ENCODE results near the gene VWA5B1.
"Not testable (repeated sequence)": the region's sequence is repeated elsewhere in the genome, so short reads cannot be mapped to it uniquely, and the experiment has no call there.

The VWA5B1 gene

DNA sequence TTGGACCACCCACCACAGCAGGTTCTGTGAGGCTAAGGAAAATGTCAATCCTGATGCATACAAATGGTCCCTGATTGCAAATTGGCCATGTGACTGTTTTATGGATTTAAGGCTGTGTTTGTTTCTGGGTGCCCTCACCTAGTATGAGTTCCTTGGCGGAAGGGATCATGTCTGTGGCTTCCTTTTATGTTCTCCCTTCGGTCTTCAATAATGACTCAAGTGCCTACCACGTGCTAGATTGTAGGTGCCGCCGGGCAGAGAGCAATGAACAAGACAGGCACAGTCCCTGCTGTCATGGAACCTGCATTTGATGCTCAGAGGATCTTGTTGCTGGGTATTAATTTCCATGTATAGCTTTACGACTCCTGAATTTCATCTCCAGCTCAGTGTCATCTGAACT is 9.8 kb upstream of the VWA5B1 start:
- DNase-seq (ENCODE audit: low spot score), result no peak

DNA sequence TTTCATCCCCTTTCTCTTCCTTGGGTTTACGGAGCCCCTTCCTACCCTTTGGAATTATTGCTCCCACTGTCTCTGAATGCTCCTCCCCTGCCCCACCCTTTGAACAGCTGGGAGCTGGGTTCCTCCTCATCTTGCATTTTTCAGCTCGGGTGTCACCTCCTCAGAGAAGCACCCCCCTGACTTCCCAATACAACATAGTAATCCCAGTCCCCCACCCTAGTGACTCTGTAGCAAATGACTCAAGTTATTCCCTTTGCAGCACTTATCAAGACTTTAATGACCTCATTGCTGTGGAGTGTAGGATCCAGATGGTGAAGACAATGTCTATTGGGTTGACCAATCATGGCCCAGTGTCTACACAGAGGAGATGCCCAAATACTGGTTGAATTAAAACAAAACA is 8.9 kb upstream of the VWA5B1 start:
- peak; percentile 62 for DNase-seq (ENCODE audit: low spot score)

DNA sequence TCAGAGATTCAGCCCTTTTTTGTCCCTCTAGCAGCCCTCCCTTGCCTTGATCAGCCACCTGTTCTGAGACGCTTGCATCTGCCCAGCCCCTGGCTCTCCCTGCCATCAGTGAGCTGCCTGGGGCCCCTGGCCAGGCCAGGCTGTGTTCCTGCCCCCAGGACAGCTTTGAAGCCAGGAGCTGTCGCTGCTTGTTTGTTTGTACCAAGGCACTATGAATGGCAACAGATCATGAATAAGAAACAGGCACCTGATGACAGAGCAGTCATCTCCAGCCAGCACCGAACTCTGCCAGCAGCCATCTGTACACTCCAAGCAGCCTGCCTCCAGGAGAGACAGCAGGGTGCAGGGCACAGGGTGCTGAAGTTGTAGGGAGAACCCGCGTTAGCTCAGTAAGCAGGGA is 8.1 kb upstream of the VWA5B1 start:
- DNase-seq (ENCODE audit: low spot score), result no peak

DNA sequence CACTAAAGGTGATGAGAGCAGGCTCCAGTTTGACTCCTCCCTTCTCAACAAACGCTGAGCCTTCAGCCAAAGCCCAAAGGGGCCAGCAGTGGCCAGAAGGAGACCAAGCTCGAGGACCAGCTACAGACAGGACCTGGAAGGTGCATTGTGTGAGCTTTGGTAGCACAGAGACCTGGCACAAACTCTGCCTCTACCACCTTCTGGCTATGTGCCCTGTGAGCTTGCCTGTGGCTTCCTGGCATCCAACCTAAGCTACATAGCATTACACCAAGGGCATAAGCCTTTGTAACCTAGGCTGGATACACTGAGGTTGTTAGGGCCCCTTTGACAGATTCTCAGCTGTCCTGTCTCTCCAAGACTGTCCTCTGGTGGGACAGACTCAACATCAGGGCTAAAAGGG is 6.6 kb upstream of the VWA5B1 start:
- no peak for DNase-seq (ENCODE audit: low spot score)

DNA sequence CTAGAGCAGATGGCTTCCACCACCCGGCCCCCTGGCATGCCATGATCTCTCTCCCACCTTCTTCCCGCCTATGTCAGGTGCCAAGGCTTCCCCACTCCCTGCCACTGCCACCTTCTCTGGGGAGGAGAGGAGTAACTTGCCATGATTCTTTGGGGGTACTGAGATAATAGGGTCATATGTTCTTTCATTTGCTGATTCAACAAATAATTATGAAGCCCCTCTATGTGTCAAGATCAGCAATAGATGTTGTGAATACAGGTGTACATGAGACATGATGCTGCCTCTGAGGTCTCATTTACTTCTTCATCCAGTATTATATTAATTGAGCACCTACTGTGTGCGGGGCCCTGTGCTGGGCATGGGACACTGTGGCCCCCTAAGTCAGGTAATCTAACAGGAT is 6.0 kb upstream of the VWA5B1 start:
- DNase-seq (ENCODE audit: low spot score), result no peak

DNA sequence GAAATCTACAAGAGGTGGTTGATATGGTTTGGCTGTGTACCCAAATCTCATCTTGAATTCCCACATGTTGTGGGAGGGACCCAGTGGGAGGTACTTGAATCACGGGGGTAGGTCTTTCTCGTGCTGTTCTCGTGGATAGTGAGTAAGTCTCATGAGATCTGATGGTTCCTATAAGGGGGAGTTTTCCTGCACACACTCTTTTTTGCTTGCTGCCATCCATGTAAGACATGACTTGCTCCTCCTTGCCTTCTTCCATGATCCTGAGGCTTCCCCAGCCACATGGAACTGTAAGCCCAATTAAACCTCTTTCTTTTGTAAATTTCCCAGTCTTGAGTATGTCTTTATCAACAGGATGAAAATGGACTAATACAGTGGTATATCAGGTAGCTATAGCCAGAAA is 5.2 kb upstream of the VWA5B1 start:
- DNase-seq (ENCODE audit: low spot score), result no peak

DNA sequence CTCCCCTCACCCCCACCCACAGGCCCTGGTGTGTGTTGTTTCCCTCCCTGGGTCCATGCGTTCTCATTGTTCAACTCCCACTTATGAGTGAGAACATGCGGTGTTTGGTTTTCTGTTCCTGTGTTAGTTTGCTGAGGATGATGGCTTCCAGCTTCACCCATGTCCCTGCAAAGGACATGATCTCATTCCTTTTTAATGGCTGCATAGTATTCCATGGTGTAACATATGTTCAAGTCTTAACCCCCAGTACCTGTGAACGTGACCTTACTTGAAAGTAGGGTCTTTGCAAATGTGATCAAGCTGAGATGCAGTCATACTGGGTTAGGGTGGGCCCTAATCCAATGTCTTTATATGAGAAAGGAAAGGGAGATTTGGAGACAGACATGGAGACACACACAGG is 3.0 kb upstream of the VWA5B1 start:
- DNase-seq (ENCODE audit: low spot score), result not testable (repeated sequence)

DNA sequence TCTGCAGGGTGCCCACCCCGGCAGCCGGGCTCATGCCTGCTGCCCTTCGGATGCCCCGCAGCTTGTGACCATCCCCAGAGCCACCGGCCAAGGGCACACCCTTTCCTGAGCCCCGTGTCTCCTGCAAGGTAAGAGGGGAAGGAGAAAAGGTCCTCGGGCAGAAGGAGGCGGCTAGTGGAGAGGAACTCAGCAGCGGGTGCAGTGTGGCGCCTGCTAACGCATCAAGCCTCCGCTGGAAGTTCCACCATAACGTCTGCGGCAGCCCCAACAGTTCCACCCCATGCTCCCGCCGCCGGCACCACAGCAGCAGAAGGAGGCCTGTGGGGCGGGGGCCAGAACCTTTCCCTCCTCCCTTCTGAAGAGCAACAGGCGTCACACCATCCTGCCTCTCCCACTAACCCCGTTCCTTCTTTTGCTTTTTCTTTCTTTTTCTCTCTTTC is 990 bp downstream of the VWA5B1 start:
- DNase-seq (ENCODE audit: low spot score), result peak; percentile 29

DNA sequence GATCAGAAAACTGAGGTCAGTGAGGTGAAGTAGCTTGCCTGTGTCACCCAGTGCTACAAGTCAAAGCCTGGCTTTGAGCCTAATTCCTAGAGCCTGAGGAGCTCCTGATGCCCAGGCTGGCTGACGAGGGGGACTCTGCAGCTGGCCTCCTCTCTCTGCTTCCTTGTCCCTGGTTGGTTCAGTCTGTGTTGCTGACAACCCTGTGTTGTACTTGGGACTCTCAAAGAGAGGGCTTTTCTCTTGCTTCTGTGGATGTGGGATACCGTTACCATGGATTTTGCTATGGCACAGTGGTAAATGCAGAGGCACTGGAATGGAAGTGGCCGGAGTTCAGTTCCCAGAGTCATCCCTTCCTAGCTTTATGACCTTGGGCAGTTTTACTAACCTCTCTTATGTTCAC is 8.0 kb downstream of the VWA5B1 start:
- DNase-seq (ENCODE audit: low spot score), result no peak

DNA sequence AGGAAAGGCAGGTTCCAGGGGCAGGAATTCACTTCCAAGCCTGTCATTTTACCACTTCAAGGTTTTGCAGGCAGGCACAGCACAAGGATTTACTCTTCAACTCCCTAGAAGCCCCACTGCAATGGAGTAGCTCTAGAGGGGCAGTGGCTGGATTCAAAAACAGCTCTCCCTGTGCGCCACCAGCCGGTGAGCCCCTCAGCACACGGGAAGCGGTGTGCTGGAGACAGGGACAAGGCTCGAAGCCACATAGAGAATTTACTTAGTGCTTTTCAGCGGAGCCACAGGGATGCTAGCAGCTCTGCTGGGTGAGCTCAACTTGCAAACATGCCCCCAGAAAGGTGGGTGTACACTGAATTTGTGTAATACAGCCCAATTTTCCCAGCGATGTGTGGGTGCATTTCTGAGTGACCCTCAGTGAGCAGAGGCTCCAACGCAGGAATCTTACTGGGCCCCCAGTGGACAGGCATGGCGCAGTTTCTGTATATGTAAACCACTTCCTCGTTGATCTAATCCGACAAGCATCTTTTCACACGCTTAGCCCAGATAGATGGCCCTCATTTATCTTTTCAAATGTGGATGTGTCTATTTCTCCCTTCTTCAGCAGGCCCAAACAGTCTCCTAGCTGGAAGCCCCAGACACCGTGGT is 10.9 kb downstream of the VWA5B1 start:
- DNase-seq (ENCODE audit: low spot score), result no peak

DNA sequence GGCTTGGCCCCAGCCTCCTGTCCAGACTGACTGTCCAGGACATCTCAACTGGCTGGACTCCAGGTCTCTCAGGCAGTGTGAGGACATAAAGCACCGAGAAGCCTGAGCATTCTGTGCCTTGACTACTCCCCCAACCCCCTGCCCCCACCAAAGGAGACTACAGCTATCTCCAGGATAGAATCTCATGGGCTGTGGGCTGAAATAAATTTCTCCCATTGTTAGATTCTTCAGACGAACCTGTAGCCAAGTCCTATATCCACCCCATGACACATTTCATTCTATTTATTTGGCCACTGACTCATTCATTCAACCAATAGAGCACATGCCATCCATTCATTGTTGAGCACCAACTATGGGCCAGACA is 11.4 kb downstream of the VWA5B1 start:
- no peak for DNase-seq (ENCODE audit: low spot score)

DNA sequence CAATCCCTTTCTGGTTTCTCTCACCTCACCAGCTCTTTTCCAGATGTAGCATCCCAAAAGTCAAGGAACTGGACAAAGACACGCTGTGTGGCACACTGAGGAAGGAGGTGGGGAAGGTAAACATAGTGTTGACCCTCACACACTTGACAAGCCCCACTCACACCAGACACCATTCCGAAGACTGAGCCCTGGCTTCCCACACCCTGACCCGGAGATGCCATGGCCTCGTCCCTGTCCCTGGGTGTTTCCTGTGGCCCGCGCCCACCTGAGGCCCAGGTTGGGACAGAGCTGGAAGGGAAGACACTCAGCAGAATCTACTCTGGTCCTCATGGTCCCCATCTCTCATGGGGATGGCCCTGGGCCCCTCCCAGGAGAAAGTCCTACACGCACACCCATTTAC is 16.4 kb downstream of the VWA5B1 start:
- no peak for DNase-seq (ENCODE audit: low spot score)

DNA sequence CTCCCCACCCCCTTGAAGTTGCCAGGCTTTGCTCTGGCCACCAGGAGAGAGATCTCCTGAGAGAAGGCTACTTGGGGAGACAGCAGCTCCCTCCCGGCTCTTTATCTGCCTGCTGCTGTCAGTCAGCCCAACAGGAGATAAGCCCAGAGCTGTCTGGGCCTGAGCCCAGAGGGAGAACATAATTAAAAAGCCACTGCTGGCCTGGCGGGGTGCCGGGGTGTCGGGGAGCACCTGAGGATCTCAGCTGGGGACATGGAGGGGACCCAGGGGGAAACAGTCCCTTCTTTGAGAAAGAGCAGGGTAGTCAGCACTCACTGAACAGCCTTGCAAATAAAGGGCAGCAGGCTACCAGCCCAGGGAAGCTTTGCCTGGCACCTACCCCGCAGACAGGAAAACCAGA is 17.9 kb downstream of the VWA5B1 start:
- no peak for DNase-seq (ENCODE audit: low spot score)

DNA sequence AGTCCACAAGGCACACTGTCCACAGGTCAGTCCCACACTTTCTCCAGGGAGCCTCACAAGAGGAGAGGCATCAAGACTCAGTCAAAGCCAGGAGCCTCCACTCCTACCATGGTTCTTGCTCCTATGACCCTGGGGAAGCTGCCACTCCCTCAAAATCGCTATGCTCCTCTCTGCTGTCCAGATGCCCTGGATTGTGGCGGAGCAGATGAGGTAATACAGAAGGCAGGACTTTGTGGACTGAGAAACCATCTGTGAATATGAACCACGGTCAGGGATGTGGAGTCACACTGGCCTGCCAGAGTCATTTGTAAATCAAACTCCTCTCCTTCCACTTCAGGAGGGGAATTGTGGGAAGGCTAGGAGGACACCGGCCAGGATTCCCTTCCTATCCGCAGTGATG is 20.6 kb downstream of the VWA5B1 start:
- peak; percentile 33 for DNase-seq (ENCODE audit: low spot score)

DNA sequence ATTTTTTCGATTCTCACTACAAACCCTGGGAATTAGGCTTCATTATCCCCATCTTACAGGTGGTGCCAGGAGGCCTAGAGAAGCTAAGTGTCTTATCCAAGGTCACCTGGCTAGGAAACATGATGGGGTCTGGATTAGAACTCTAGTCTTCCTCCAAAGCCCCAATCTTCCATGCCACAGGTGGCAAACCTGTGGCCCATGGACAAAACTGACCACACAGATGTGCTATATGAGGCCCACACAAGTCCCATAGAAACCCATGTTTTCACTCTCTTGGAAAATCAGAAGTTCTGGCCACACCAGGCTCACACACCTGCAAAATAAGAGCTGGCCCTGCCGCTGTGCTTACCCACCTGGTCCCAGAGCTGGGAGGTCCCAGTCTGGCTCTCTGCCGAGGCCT is 21.6 kb downstream of the VWA5B1 start:
- DNase-seq (ENCODE audit: low spot score), result no peak

DNA sequence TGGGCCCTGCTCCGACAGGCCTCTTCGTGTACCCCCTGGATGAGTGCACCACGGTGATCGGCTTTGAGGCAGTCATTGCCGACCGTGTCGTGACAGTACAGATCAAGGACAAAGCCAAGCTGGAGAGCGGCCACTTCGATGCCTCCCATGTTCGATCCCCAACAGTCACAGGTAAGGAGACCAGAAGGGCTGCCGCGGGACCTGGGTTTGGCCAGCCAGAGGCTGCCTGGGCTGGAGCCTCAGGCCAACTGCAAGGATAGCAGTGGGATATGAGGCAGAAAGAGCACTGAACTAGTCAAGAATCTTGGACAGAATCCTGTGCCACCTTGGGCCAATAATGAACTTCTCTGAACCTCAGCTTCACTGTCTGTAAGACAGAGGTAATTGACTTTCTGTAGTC is 22.1 kb downstream of the VWA5B1 start:
- DNase-seq (ENCODE audit: low spot score), result no peak

DNA sequence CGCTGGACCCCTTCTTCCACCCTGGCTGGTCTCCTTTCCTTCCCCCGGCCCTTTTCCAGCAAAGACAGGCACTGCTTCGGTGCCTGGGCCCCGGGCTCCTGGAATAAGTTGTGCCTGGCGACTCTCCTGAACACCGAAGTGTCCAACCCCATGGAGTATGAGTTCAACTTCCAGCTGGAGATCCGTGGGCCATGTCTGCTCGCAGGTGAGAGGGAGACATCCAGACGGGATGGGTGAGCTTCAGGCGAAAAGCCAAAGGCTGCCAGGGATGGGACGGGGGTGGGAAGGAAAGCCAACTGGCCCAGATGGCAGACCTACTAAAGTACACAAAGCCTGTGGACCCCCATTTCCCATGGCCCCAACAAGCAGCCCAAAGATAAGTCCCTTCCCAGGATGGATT is 26.8 kb downstream of the VWA5B1 start:
- no peak for DNase-seq (ENCODE audit: low spot score)

DNA sequence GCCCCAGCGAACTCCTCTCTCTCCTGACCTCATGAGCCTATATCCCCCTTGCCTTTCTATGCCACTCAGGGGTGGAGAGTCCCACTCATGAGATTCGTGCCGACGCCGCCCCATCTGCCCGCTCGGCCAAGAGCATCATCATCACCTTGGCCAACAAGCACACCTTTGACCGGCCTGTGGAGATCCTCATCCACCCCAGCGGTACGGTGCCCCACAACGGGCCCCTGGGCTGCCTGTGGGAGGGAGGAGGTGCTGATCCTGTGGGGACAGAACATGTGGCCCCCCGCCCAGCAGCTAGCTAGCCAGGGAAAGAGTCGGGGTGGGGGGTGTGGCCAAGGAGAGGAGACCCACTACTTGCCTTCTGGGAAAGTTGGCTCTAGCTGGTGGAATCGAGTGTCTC is 27.8 kb downstream of the VWA5B1 start:
- no peak for DNase-seq (ENCODE audit: low spot score)

DNA sequence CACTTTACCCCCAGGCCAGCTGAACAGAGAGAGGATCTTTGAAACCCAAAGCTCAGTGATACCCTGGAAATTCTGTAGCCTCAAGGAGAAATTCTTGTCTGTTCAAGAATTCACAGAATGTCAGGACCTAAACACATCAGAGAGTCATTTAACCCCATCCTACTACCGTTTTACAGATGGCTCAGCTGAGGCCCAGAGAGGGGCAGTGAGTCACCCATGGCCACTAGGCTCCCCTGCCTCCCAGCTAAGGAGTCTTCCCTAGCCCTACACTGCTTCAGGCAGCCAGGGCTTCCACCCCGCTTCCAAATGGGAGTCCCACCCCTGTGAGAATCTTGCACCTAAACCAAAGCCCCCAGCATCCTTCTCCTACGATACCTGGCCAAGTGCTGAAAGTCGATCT is 28.3 kb downstream of the VWA5B1 start:
- DNase-seq (ENCODE audit: low spot score), result no peak

DNA sequence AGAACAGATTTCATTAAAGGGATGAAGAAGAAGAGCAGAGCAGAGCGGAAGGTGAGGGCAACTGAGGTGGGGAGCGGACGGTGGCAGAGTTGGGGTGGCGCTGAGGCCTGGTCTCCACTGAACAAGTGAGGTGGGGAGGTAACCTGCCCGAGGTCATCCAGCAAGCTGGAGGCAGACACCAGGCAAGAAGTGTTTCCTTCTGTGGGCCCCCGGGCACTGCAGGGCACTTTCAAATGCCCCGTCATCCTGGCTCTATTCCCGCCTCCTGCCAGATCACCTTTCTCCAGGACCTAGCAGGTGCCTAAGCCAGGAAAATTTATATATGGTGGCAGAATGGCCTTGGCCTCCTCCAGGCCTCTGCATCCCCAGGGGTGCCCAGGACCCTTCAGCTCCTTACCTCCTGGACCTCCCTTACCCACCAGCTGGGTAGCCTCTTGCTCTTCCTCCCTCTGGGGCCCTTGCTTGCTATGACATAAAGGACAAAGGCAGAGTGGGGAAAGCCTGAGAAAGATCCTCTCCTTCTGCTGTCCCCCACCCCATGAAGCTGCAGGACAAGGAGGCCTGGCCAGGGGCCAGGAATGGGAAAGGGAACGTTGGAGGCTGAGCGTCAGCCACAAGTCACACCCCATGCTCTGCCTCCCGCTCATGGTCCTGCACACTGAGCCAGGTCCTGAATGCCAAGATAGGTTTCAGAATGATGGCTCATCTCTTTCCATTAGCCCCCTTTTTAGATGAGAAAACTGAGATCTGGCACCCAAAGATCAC is 29.0 kb downstream of the VWA5B1 start:
- no peak for DNase-seq (ENCODE audit: low spot score)

DNA sequence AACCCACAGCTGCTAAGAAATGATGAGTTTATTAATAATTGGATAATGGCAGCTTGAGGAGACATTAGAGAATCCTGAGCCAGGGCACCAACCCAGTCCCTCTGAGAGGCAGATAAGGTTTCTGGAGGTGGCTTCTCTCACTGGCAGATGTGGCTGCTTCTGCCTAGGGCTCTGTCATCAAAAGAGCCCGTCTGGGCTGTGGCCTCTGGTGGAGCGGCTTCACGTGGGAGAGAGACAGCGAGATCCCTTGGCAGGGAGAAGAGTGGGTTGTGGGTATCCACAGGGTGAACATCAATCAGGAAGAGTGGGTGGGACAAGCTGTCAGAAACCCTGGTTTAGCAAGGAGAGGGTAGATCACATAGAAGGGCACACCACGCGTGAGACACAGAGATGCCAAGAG is 30.0 kb downstream of the VWA5B1 start:
- DNase-seq (ENCODE audit: low spot score), result no peak

DNA sequence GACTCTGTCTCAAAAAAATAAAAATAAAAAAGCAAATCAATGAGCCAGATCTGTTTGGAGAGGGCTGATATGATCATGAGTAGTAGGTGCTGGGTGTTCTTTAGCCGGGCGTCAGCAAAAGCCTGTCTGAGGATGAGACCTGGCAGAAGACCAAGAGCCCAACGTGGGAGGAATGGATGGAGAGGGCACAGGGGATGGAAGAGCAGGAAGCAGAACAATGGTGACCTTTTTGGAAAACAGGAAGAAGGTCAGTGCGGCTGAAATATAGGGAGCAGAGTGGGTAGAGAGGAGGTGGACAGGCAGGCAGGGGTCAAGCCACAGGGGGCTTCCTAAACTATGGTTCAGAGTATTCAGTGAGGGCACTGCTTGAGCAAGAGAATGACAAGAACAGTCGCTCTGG is 30.9 kb downstream of the VWA5B1 start:
- no peak for DNase-seq (ENCODE audit: low spot score)

DNA sequence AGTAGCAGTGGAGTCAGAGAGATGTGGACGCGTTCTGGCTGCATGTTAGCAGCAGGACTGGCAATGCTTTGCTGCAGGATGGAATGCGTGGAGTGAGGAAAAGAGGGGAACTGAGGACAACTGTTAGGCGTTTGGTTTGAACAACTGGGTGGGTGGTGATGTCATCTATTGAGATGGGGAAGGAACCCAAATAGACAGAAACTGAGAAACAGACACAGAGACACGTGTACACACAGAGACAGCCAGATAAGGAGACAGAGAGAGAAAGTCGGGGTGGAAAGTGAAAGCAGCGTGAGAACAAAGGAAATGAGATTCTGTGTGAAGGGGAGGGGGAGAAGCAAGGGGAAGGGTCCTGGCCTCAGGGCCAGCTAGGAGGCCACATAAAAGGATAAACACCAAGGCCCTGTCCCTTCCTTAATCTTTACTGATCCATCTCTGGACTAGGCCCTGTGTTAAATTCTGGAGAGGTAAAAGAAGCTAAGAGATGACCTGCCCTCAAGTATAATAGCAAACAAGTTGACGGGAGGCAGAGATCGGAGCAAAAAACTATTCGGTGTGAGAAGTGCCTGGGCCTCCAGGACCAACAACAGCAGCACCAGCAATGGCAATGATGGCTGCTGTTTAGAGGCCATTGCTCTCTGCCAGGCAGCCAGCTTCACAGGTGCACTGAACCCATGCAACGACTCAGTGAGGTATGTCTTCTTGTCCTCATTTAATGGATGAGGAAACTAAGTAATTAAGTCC is 31.6 kb downstream of the VWA5B1 start:
- no peak for DNase-seq (ENCODE audit: low spot score)

Measured in AG20443 (cell line).